Keratinocyte (primary cell): ENCODE results near the gene SYNE1. TPM values are rescaled to one million over a fixed set of nuclear protein-coding genes. Genes with fewer than 3 reads are reported as not detected.

Experiments used
- DNase-seq: peaks from one replicate; pipeline ENCODE4 v3.0.0-alpha.2; 2011; ENCODE audit warnings: low read depth, missing footprints, low spot score
- FAIRE-seq: peaks from 2 replicates; lab custom pipeline; 2011; peaks lifted over from hg19 to GRCh38; lab: Jason Lieb, UNC
- H2AFZ ChIP-seq: 2 replicates; pipeline ENCODE4 v1.6.0; 2012; ENCODE audit warnings: low read length, control low read depth, inconsistent platforms; ENCODE audit not compliant: control insufficient read depth
- H3K27ac ChIP-seq: 2 replicates; pipeline ENCODE4 v1.5.1; 2011; ENCODE audit warnings: low read length; ENCODE audit not compliant: control insufficient read depth, insufficient read depth
- H3K27me3 ChIP-seq: 3 replicates; pipeline ENCODE4 v1.6.0; 2011; ENCODE audit warnings: low read length; ENCODE audit not compliant: control insufficient read depth, insufficient read depth; ENCODE audit errors: extremely low read depth
- H3K36me3 ChIP-seq, 2 experiments: 2 replicates in 1 of 2; 3 replicates in 1 of 2; pipeline ENCODE4 v1.5.1; 2011; ENCODE audit warnings: low read length in 2 of 2, mild to moderate bottlenecking in 1 of 2; ENCODE audit not compliant: control insufficient read depth in 2 of 2, insufficient read depth in 2 of 2; ENCODE audit errors: extremely low read depth in 1 of 2
- H3K4me1 ChIP-seq: 3 replicates; pipeline ENCODE4 v1.5.1; 2011; ENCODE audit warnings: low read length; ENCODE audit not compliant: control insufficient read depth, insufficient read depth; ENCODE audit errors: extremely low read depth
- H3K4me2 ChIP-seq: 3 replicates; pipeline ENCODE4 v1.6.0; 2011; ENCODE audit warnings: low read depth, low read length; ENCODE audit not compliant: control insufficient read depth, insufficient read depth; ENCODE audit errors: extremely low read depth
- H3K4me3 ChIP-seq, 3 experiments: fragments of 200-600 bp in 1 of 3; sonication (generic) in 1 of 3; 2 replicates in 2 of 3; 3 replicates in 1 of 3; pipeline ENCODE4 v1.5.1; 2011 to 2016; ENCODE audit warnings: low read length in 3 of 3, mild to moderate bottlenecking in 3 of 3, control low read depth in 2 of 3, inconsistent platforms in 1 of 3, low read depth in 1 of 3, mixed read lengths in 1 of 3, mixed run types in 1 of 3, moderate library complexity in 1 of 3; ENCODE audit not compliant: control insufficient read depth in 2 of 3, insufficient read depth in 2 of 3; ENCODE audit errors: extremely low read depth in 1 of 3
- H3K79me2 ChIP-seq: 2 replicates; pipeline ENCODE4 v1.6.0; 2012; ENCODE audit warnings: low read length; ENCODE audit not compliant: control insufficient read depth, insufficient read depth
- H3K9ac ChIP-seq: 3 replicates; pipeline ENCODE4 v1.6.0; 2011; ENCODE audit warnings: low read length; ENCODE audit not compliant: control insufficient read depth, insufficient read depth; ENCODE audit errors: extremely low read depth
- H3K9me1 ChIP-seq: 3 replicates; pipeline ENCODE4 v1.6.0; 2011; ENCODE audit warnings: low read length; ENCODE audit not compliant: control insufficient read depth, insufficient read depth; ENCODE audit errors: extremely low read depth
- H3K9me3 ChIP-seq: 2 replicates; pipeline ENCODE4 v1.5.1; 2012; ENCODE audit warnings: low read depth, low read length; ENCODE audit not compliant: control insufficient read depth
- H4K20me1 ChIP-seq: 3 replicates; pipeline ENCODE4 v1.6.0; 2011; ENCODE audit warnings: low read length; ENCODE audit not compliant: control insufficient read depth, insufficient read depth; ENCODE audit errors: extremely low read depth
- EZH2 ChIP-seq: IDR thresholded peaks from one replicate; pipeline ENCODE4 v1.6.1; 2012; ENCODE audit warnings: inconsistent platforms, mild to moderate bottlenecking, low read length, moderate library complexity
- dilution Hi-C: fragments of 300-500 bp; cut with MboI; formaldehyde crosslinking; loops from one replicate; pipeline ENCODE4 v1.7.0; 2020; ENCODE audit warnings: low sequenced_read_pairs; ENCODE audit not compliant: extremely low pct_ligation_motif_present
- polyA plus RNA-seq, 5 experiments: library from polyadenylated mRNA; depleted of rRNA in 3 of 5; stranded (reverse) in 3 of 5; stranded (forward) in 1 of 5; unstranded in 1 of 5; fragments of >200 nt; gene quantifications; 1 replicate in 1 of 5; 2 replicates in 3 of 5; 3 replicates in 1 of 5; pipeline versions ENCODE4 v1.2.1 to v1.2.3, GENCODE V29; 2011 to 2012; ENCODE audit warnings: missing spikeins in 2 of 5, low read depth in 1 of 5, low replicate concordance in 1 of 5
- TF ChIP-seq, protein P1 (sequence below), 3 experiments: IDR thresholded peaks in 1 of 3; conservative IDR thresholded peaks in 1 of 3; optimal IDR thresholded peaks in 1 of 3; 2 replicates in 2 of 3; 3 replicates in 1 of 3; pipeline versions ENCODE3 to v1.5.1; 2011; ENCODE audit warnings: low read length in 3 of 3, mild to moderate bottlenecking in 3 of 3, moderate library complexity in 2 of 3, control low read depth in 1 of 3, inconsistent platforms in 1 of 3; ENCODE audit not compliant: insufficient read depth in 2 of 3; ENCODE audit errors: extremely low read depth in 1 of 3

Gene SYNE1
- polyA plus RNA-seq, 1 donor (not counting 4 experiments of a cell fraction or from before 2014, with no cell fraction given) = 4.0 TPM

DNA sequence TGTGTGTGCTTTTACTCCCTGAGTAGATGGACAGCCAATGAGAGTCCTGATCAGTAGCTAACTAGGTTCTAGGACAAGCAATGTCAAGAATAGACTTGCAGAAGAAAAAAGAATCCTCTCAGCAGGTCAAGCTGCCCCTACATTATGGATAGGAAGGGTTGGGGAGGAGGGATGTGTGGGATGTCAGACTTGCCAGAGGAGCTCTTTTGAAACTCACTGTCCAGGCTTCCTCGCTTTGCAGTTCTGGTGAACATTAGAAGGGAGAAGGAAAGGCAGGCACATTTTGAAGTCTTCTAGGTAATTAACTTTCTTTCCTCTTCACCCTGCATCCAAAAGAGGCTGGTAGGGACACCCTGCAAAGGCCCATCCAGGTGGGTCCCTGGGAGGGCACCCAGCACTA, 48.7 kb downstream of the SYNE1 start:
- Histone ChIP-seq H2AFZ (no peak overlapping the region), H3K4me3 (no peak overlapping the region), H3K9me1 (no peaks in the 10 kb centered on the region), H3K36me3 (no peaks in the 10 kb centered on the region), H3K79me2 (no peaks in the 10 kb centered on the region), H3K9me3 (no peaks in the 10 kb centered on the region), H3K27ac (no peak overlapping the region), H4K20me1 (no peaks in the 10 kb centered on the region), H3K27me3 (no peaks in the 10 kb centered on the region), H3K4me1 (no peaks in the 10 kb centered on the region), H3K9ac (no peak overlapping the region), H3K4me2 (no peak overlapping the region)
- FAIRE-seq (no peak), DNase-seq (no peak)
- dilution Hi-C loops = no loop called here
- TF ChIP-seq, protein P1, sequence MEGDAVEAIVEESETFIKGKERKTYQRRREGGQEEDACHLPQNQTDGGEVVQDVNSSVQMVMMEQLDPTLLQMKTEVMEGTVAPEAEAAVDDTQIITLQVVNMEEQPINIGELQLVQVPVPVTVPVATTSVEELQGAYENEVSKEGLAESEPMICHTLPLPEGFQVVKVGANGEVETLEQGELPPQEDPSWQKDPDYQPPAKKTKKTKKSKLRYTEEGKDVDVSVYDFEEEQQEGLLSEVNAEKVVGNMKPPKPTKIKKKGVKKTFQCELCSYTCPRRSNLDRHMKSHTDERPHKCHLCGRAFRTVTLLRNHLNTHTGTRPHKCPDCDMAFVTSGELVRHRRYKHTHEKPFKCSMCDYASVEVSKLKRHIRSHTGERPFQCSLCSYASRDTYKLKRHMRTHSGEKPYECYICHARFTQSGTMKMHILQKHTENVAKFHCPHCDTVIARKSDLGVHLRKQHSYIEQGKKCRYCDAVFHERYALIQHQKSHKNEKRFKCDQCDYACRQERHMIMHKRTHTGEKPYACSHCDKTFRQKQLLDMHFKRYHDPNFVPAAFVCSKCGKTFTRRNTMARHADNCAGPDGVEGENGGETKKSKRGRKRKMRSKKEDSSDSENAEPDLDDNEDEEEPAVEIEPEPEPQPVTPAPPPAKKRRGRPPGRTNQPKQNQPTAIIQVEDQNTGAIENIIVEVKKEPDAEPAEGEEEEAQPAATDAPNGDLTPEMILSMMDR (optimal IDR thresholded peaks at IDR 0.05 in 1 of 3, IDR thresholded peaks at IDR 0.05 in 1 of 3, conservative IDR thresholded peaks at IDR 0.05 in 1 of 3; ENCODE audit: extremely low read depth in 1 of 3, insufficient read depth in 2 of 3, low read length in 3 of 3) = no peak
- no peak for TF ChIP-seq EZH2

GRCh38 chr6:152587473-152587872, 49.7 kb downstream of the SYNE1 start:
- FAIRE-seq = no peak
- H3K9ac ChIP-seq = no peak overlapping the region

More at GRCh38 chr6:152587473-152587872, 49.7 kb downstream of the SYNE1 start:
- no peak for DNase-seq
- H3K9me1 ChIP-seq = no peaks in the 10 kb centered on the region
- no peaks in the 10 kb centered on the region for H3K79me2 ChIP-seq
- no peak overlapping the region for H3K4me3 ChIP-seq
- H3K9me3 ChIP-seq = no peaks in the 10 kb centered on the region
- no peak overlapping the region for H2AFZ ChIP-seq
- no peak overlapping the region for H3K4me2 ChIP-seq
- dilution Hi-C loops = no loop called here
- H3K27ac ChIP-seq = no peak overlapping the region
- no peaks in the 10 kb centered on the region for H3K4me1 ChIP-seq
- H3K36me3 ChIP-seq = no peaks in the 10 kb centered on the region
- H4K20me1 ChIP-seq = no peaks in the 10 kb centered on the region
- TF ChIP-seq, protein P1 (optimal IDR thresholded peaks at IDR 0.05 in 1 of 3, IDR thresholded peaks at IDR 0.05 in 1 of 3, conservative IDR thresholded peaks at IDR 0.05 in 1 of 3; ENCODE audit: extremely low read depth in 1 of 3, insufficient read depth in 2 of 3, low read length in 3 of 3) = no peak
- TF ChIP-seq EZH2 = no peak
- H3K27me3 ChIP-seq = no peaks in the 10 kb centered on the region
